Measurements from ENCODE around the gene SIPA1L3.

SIPA1L3 gene

GRCh38 chr19:38015216-38015615 is 108.2 kb downstream of the SIPA1L3 start:
- TF ChIP-seq ZNF23 (tag by site-specific recombination; IDR thresholded peaks at IDR 0.05; ENCODE audit: borderline replicate concordance) (no peak), ZNF16 (tag by site-specific recombination; IDR thresholded peaks at IDR 0.05; ENCODE audit: low read depth) (no peak), ZBTB48 (tag by site-specific recombination; IDR thresholded peaks at IDR 0.05) (no peak), ZNF423 (tag by site-specific recombination; IDR thresholded peaks at IDR 0.05) (no peak), SCRT1 (tag by site-specific recombination; IDR thresholded peaks at IDR 0.05; ENCODE audit: borderline replicate concordance) (no peak), ZNF114 (tag by site-specific recombination; IDR thresholded peaks at IDR 0.05) (no peak), ZBTB20 (tag by site-specific recombination; IDR thresholded peaks at IDR 0.05) (no peak), CTCF (tag by site-specific recombination; IDR thresholded peaks at IDR 0.05) (no peak), ZNF560 (tag by site-specific recombination; IDR thresholded peaks at IDR 0.05; ENCODE audit: borderline replicate concordance) (no peak), ZNF549 (tag by site-specific recombination; IDR thresholded peaks at IDR 0.05) (no peak), ZNF768 (tag by site-specific recombination; IDR thresholded peaks at IDR 0.05) (no peak), TSHZ1 (tag by site-specific recombination; IDR thresholded peaks at IDR 0.05; ENCODE audit: borderline replicate concordance) (no peak), ZNF138 (tag by site-specific recombination; IDR thresholded peaks at IDR 0.05; ENCODE audit: borderline replicate concordance) (no peak)
- Histone ChIP-seq H3K4me3 (ENCODE audit: low read depth, low read length) (no peak overlapping the region), H3K4me1 (ENCODE audit: control insufficient read depth, insufficient read depth, low read length) (no peaks in the 10 kb centered on the region), H3K9me3 (ENCODE audit: control insufficient read depth, insufficient read depth, low read depth, low read length) (no peaks in the 10 kb centered on the region; the same call in 1 of the 2 replicates), H3K27ac (ENCODE audit: extremely low read depth, low read depth, low read length) (no peak overlapping the region), H3K36me3 (ENCODE audit: control insufficient read depth in 2 of 2, insufficient read depth in 1 of 2, low read length in 2 of 2) (peaks cover 0 to 3% of the 10 kb centered on the region in 2 experiments; a peak in 1 of 3 replicates)
- POLR2A ChIA-PET = interaction anchor here (1.1 kb wide), 1 partner anchor 11 kb away, joined by 7 read pairs; no protein-coding TSS in a partner anchor
- CTCF ChIA-PET = interaction anchor here (0.7 to 1.5 kb wide), 3 partner anchors 9 to 215 kb away, joined by 3 read pairs; no protein-coding TSS in a partner anchor

GRCh38 chr19:38015761-38016160 is 108.8 kb downstream of the SIPA1L3 start:
- ChIA-PET CTCF (interaction anchor here (0.6 to 1.5 kb wide), 3 partner anchors 113 to 286 kb away, joined by 3 read pairs; no protein-coding TSS in a partner anchor), POLR2A (no interaction called here)
- Histone ChIP-seq H3K27ac (ENCODE audit: extremely low read depth, low read depth, low read length) (no peak overlapping the region), H3K9me3 (ENCODE audit: control insufficient read depth, insufficient read depth, low read depth, low read length) (no peaks in the 10 kb centered on the region; the same call in 1 of the 2 replicates), H3K36me3 (ENCODE audit: control insufficient read depth in 2 of 2, insufficient read depth in 1 of 2, low read length in 2 of 2) (peaks cover 0 to 3% of the 10 kb centered on the region in 2 experiments; a peak in 1 of 3 replicates), H3K4me1 (ENCODE audit: control insufficient read depth, insufficient read depth, low read length) (no peaks in the 10 kb centered on the region), H3K4me3 (ENCODE audit: low read depth, low read length) (no peak overlapping the region)
- TF ChIP-seq ZNF433 (tag by site-specific recombination; IDR thresholded peaks at IDR 0.05; ENCODE audit: low read depth) (no peak), ZNF211 (tag by site-specific recombination; IDR thresholded peaks at IDR 0.05; ENCODE audit: low read depth) (0 out of 2 replicates have a peak, but pooled peaks have one; percentile 3)

GRCh38 chr19:38017401-38018151 is 110.6 kb downstream of the SIPA1L3 start:
- H3K27ac ChIP-seq (ENCODE audit: extremely low read depth, low read depth, low read length) = no peak overlapping the region
- H3K36me3 ChIP-seq (ENCODE audit: control insufficient read depth in 2 of 2, insufficient read depth in 1 of 2, low read length in 2 of 2) = peaks cover 0 to 3% of the 10 kb centered on the region in 2 experiments; a peak in 1 of 3 replicates
- ChIA-PET CTCF (interaction anchor here (0.6 to 0.9 kb wide), 3 partner anchors 9 to 112 kb away, joined by 3 to 4 read pairs (median 4); no protein-coding TSS in a partner anchor), POLR2A (no interaction called here)
- no peaks in the 10 kb centered on the region; the same call in 1 of the 2 replicates for H3K9me3 ChIP-seq (ENCODE audit: control insufficient read depth, insufficient read depth, low read depth, low read length)
- peak; percentile 92 for TF ChIP-seq ZNF121 (tag by site-specific recombination; IDR thresholded peaks at IDR 0.05)
- no peak for TF ChIP-seq ZEB2 (tag by site-specific recombination; IDR thresholded peaks at IDR 0.05)
- no peak overlapping the region for H3K4me3 ChIP-seq (ENCODE audit: low read depth, low read length)
- H3K4me1 ChIP-seq (ENCODE audit: control insufficient read depth, insufficient read depth, low read length) = no peaks in the 10 kb centered on the region
